Measurements from ENCODE around the gene PRRG4.
A peak's percentile ranks its signal among the peaks of the same experiment; 100 is the strongest.

The PRRG4 gene

DNA sequence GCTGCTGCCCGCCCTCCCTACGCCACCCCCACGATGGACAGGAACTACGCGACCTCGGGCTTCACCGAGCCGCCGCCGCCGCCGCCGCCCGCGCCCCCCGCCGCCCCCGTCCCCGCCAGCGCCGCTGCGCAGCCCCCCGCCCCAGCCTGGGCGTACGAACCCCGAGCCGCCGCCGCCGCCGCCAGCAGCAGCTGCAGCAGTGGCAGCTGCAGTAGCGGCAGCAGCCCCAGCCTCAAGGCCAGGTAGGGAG lies 63.3 kb downstream of the PRRG4 start:
- Histone ChIP-seq H3K36me3 (ENCODE audit: insufficient read depth, low read length) (peaks cover 10% of the 10 kb centered on the region; the same call in 1 of the 2 replicates), H3K27me3 (ENCODE audit: insufficient read depth, low read length, poor library complexity) (no peaks in the 10 kb centered on the region), H3K27ac (ENCODE audit: low read length) (peak overlapping the region; percentile 90), H3K4me3 (ENCODE audit: low read depth in 1 of 2, low read length in 2 of 2) (peak overlapping the region; percentile 70 to 83), H3K4me2 (ENCODE audit: insufficient read depth, low read length) (peak overlapping the region; percentile 71), H3K4me1 (ENCODE audit: insufficient read depth, low read length) (peaks cover 35% of the 10 kb centered on the region), H3K9ac (ENCODE audit: low read depth, low read length) (peak overlapping the region; percentile 99), H3K79me2 (ENCODE audit: insufficient read depth, low read length) (peaks cover 49% of the 10 kb centered on the region), H3K9me3 (ENCODE audit: insufficient read depth, low read length, severe bottlenecking) (no peaks in the 10 kb centered on the region), H4K20me1 (ENCODE audit: insufficient read depth, low read length) (peaks cover 23% of the 10 kb centered on the region), H2AFZ (ENCODE audit: low read depth, low read length) (peak overlapping the region; percentile 65)
- TF ChIP-seq, protein P1, sequence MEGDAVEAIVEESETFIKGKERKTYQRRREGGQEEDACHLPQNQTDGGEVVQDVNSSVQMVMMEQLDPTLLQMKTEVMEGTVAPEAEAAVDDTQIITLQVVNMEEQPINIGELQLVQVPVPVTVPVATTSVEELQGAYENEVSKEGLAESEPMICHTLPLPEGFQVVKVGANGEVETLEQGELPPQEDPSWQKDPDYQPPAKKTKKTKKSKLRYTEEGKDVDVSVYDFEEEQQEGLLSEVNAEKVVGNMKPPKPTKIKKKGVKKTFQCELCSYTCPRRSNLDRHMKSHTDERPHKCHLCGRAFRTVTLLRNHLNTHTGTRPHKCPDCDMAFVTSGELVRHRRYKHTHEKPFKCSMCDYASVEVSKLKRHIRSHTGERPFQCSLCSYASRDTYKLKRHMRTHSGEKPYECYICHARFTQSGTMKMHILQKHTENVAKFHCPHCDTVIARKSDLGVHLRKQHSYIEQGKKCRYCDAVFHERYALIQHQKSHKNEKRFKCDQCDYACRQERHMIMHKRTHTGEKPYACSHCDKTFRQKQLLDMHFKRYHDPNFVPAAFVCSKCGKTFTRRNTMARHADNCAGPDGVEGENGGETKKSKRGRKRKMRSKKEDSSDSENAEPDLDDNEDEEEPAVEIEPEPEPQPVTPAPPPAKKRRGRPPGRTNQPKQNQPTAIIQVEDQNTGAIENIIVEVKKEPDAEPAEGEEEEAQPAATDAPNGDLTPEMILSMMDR (IDR thresholded peaks at IDR 0.05; ENCODE audit: borderline replicate concordance, extremely low read depth, low read length, poor library complexity, severe bottlenecking): no peak
- TF ChIP-seq EZH2 (IDR thresholded peaks at IDR 0.05; ENCODE audit: borderline replicate concordance, low read depth, low read length, severe bottlenecking): no peak
- peak; percentile 54; the same call in 2 of the 3 replicates for ATAC-seq (ENCODE audit: insufficient read depth, low read depth)
- no peak for DNase-seq

GRCh38 chr11:32893343-32894148 lies 63.8 kb downstream of the PRRG4 start:
- Histone ChIP-seq H3K27me3 (ENCODE audit: insufficient read depth, low read length, poor library complexity) (no peaks in the 10 kb centered on the region), H3K36me3 (ENCODE audit: insufficient read depth, low read length) (peaks cover 11% of the 10 kb centered on the region), H4K20me1 (ENCODE audit: insufficient read depth, low read length) (peaks cover 23% of the 10 kb centered on the region), H3K4me1 (ENCODE audit: insufficient read depth, low read length) (peaks cover 35% of the 10 kb centered on the region), H2AFZ (ENCODE audit: low read depth, low read length) (peak overlapping the region; percentile 65), H3K4me2 (ENCODE audit: insufficient read depth, low read length) (peak overlapping the region; percentile 71), H3K4me3 (ENCODE audit: low read depth in 1 of 2, low read length in 2 of 2) (peak overlapping the region; percentile 70 to 83), H3K27ac (ENCODE audit: low read length) (peak overlapping the region; percentile 90), H3K79me2 (ENCODE audit: insufficient read depth, low read length) (peaks cover 54% of the 10 kb centered on the region), H3K9me3 (ENCODE audit: insufficient read depth, low read length, severe bottlenecking) (no peaks in the 10 kb centered on the region), H3K9ac (ENCODE audit: low read depth, low read length) (peak overlapping the region; percentile 99)
- DNase-seq: no peak
- TF ChIP-seq, protein P1 (IDR thresholded peaks at IDR 0.05; ENCODE audit: borderline replicate concordance, extremely low read depth, low read length, poor library complexity, severe bottlenecking): peak; percentile 62
- no peak for TF ChIP-seq EZH2 (IDR thresholded peaks at IDR 0.05; ENCODE audit: borderline replicate concordance, low read depth, low read length, severe bottlenecking)
- peak; percentile 41 for ATAC-seq (ENCODE audit: insufficient read depth, low read depth)

- TF ChIP-seq EZH2 (IDR thresholded peaks at IDR 0.05; ENCODE audit: borderline replicate concordance, low read depth, low read length, severe bottlenecking): no peak
- TF ChIP-seq, protein P1 (IDR thresholded peaks at IDR 0.05; ENCODE audit: borderline replicate concordance, extremely low read depth, low read length, poor library complexity, severe bottlenecking): no peak
- peak; percentile 59 for DNase-seq
- Histone ChIP-seq H3K36me3 (ENCODE audit: insufficient read depth, low read length) (peaks cover 18% of the 10 kb centered on the region), H3K27ac (ENCODE audit: low read length) (peak overlapping the region; percentile 90), H4K20me1 (ENCODE audit: insufficient read depth, low read length) (peaks cover 25% of the 10 kb centered on the region), H3K9me3 (ENCODE audit: insufficient read depth, low read length, severe bottlenecking) (no peaks in the 10 kb centered on the region), H3K27me3 (ENCODE audit: insufficient read depth, low read length, poor library complexity) (no peaks in the 10 kb centered on the region), H3K9ac (ENCODE audit: low read depth, low read length) (peak overlapping the region; percentile 99), H2AFZ (ENCODE audit: low read depth, low read length) (peak overlapping the region; percentile 65), H3K4me1 (ENCODE audit: insufficient read depth, low read length) (peaks cover 35% of the 10 kb centered on the region), H3K4me3 (ENCODE audit: low read depth in 1 of 2, low read length in 2 of 2) (peak overlapping the region; percentile 70 to 83; a peak in 3 of 4 replicates), H3K79me2 (ENCODE audit: insufficient read depth, low read length) (peaks cover 61% of the 10 kb centered on the region), H3K4me2 (ENCODE audit: insufficient read depth, low read length) (peak overlapping the region; percentile 71)
- ATAC-seq (ENCODE audit: insufficient read depth, low read depth): peak; percentile 59
Observed at GRCh38 chr11:32894149-32894827, 64.6 kb downstream of the PRRG4 start.
